GM10847 (cell line): ENCODE results near the gene PRKCH.

ENCODE experiments used
- POLR2A ChIP-seq: IDR thresholded peaks from 2 replicates; pipeline ENCODE4 v1.6.1; 2011; ENCODE audit not compliant: insufficient read length; ENCODE audit errors: extremely low read depth

PRKCH gene

GRCh38 chr14:61321385-61322010 lies at the start of gene PRKCH:
TSS of gene PRKCH (plus strand) at chr14:61321579. CDS start at chr14:61322102, 523 bp downstream.
- TF ChIP-seq POLR2A, result no peak

- TF ChIP-seq POLR2A, result no peak
Measured at GRCh38 chr14:61277232-61277631, 44.1 kb upstream of the PRKCH start.

GRCh38 chr14:61277784-61278183 lies 43.6 kb upstream of the PRKCH start:
- TF ChIP-seq POLR2A, result no peak

- TF ChIP-seq POLR2A, result no peak
Measured at GRCh38 chr14:61279082-61279481, 42.3 kb upstream of the PRKCH start.

GRCh38 chr14:61280092-61280525 lies 41.3 kb upstream of the PRKCH start:
- no peak for TF ChIP-seq POLR2A

GRCh38 chr14:61280526-61281185 lies 40.7 kb upstream of the PRKCH start:
- TF ChIP-seq POLR2A, result no peak

GRCh38 chr14:61281186-61281947 lies 40.0 kb upstream of the PRKCH start, which contains the start of gene TMEM30B:
TSS of gene TMEM30B (minus strand) at chr14:61281338. CDS start at chr14:61281147, 191 bp downstream.
- TF ChIP-seq POLR2A, result no peak

- TF ChIP-seq POLR2A, result no peak
Measured at GRCh38 chr14:61281948-61282275, 39.5 kb upstream of the PRKCH start.

GRCh38 chr14:61282746-61283145 lies 38.6 kb upstream of the PRKCH start:
- no peak for TF ChIP-seq POLR2A

GRCh38 chr14:61284001-61284400 lies 37.4 kb upstream of the PRKCH start:
- no peak for TF ChIP-seq POLR2A

GRCh38 chr14:61285364-61285763 lies 36.0 kb upstream of the PRKCH start:
- no peak for TF ChIP-seq POLR2A

GRCh38 chr14:61287196-61287595 lies 34.2 kb upstream of the PRKCH start:
- TF ChIP-seq POLR2A, result no peak

- no peak for TF ChIP-seq POLR2A
Measured at GRCh38 chr14:61288228-61288627, 33.2 kb upstream of the PRKCH start.

GRCh38 chr14:61288720-61289119 lies 32.7 kb upstream of the PRKCH start:
- no peak for TF ChIP-seq POLR2A

- TF ChIP-seq POLR2A, result no peak
Measured at GRCh38 chr14:61290701-61291100, 30.7 kb upstream of the PRKCH start.

- TF ChIP-seq POLR2A, result no peak
Measured at GRCh38 chr14:61296151-61296550, 25.2 kb upstream of the PRKCH start.
